Progenitor cell of endocrine pancreas (in vitro differentiated cells): ENCODE data around the gene SLC47A2. TPM values are rescaled to one million over a fixed set of nuclear protein-coding genes. Genes with fewer than 3 reads are reported as not detected.

Experiments
- DNase-seq: peaks from one replicate; pipeline ENCODE4 v3.0.0; 2021; ENCODE audit warnings: low spot score; ENCODE audit not compliant: unreplicated experiment
- H3K27ac Mint-ChIP-seq: 2 replicates; pipeline ENCODE4 v1.8.0; 2021; ENCODE audit warnings: mild to moderate bottlenecking, moderate library complexity, mixed read lengths
- H3K27me3 Mint-ChIP-seq: 2 replicates; pipeline ENCODE4 v1.8.0; 2021; ENCODE audit warnings: mixed read lengths
- H3K36me3 Mint-ChIP-seq: 2 replicates; pipeline ENCODE4 v1.8.0; 2022; ENCODE audit warnings: mixed read lengths; ENCODE audit not compliant: insufficient read depth
- H3K4me1 Mint-ChIP-seq: 2 replicates; pipeline ENCODE4 v1.8.0; 2021; ENCODE audit warnings: low read depth, mixed read lengths
- H3K4me3 Mint-ChIP-seq: 2 replicates; pipeline ENCODE4 v1.8.0; 2021; ENCODE audit warnings: low read depth, mild to moderate bottlenecking, moderate library complexity, mixed read lengths
- H3K9me3 Mint-ChIP-seq: 2 replicates; pipeline ENCODE4 v1.8.0; 2021; ENCODE audit warnings: low read depth, mixed read lengths
- total RNA-seq: library from RNA; stranded (reverse); gene quantifications from 2 replicates; pipeline ENCODE4 v1.2.1, GENCODE V29; 2021
- TF ChIP-seq, protein P1 (sequence below): fragments of 200-600 bp; sonication (generic); IDR thresholded peaks from one replicate; pipeline ENCODE4 v1.5.0; 2021; ENCODE audit warnings: antibody characterized with exemption, mild to moderate bottlenecking; ENCODE audit not compliant: unreplicated experiment

SLC47A2 gene
- total RNA-seq, 1 donor from 2014 or later = not detected

DNA sequence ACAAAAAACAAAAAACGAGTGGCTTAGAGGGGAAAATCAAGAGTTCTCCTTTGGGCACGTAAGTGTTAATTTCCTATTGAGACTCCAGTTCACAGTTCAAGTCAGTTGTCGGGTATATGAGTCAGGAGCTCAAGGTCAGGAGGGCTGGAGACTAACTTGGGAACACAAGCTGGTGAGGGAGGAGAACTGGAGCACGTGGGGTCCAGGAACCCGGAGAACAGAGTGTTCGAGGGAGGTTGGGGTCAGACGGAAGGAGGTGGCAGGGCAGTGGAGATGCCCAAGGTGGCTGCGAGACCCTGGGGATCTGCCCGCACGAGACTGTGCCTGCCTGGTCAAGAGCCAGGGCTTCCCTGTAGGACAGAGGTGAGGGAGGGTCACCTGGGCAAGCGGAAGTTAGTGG, 19.7 kb upstream of the SLC47A2 start:
- H3K36me3 Mint-ChIP-seq = no peaks in the 10 kb centered on the region
- peaks cover 16% of the 10 kb centered on the region for H3K27me3 Mint-ChIP-seq
- no peak for DNase-seq
- H3K4me3 Mint-ChIP-seq = no peak overlapping the region
- no peaks in the 10 kb centered on the region for H3K9me3 Mint-ChIP-seq
- peaks cover 6% of the 10 kb centered on the region for H3K4me1 Mint-ChIP-seq
- TF ChIP-seq, protein P1, sequence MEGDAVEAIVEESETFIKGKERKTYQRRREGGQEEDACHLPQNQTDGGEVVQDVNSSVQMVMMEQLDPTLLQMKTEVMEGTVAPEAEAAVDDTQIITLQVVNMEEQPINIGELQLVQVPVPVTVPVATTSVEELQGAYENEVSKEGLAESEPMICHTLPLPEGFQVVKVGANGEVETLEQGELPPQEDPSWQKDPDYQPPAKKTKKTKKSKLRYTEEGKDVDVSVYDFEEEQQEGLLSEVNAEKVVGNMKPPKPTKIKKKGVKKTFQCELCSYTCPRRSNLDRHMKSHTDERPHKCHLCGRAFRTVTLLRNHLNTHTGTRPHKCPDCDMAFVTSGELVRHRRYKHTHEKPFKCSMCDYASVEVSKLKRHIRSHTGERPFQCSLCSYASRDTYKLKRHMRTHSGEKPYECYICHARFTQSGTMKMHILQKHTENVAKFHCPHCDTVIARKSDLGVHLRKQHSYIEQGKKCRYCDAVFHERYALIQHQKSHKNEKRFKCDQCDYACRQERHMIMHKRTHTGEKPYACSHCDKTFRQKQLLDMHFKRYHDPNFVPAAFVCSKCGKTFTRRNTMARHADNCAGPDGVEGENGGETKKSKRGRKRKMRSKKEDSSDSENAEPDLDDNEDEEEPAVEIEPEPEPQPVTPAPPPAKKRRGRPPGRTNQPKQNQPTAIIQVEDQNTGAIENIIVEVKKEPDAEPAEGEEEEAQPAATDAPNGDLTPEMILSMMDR = no peak
- no peak overlapping the region for H3K27ac Mint-ChIP-seq

DNA sequence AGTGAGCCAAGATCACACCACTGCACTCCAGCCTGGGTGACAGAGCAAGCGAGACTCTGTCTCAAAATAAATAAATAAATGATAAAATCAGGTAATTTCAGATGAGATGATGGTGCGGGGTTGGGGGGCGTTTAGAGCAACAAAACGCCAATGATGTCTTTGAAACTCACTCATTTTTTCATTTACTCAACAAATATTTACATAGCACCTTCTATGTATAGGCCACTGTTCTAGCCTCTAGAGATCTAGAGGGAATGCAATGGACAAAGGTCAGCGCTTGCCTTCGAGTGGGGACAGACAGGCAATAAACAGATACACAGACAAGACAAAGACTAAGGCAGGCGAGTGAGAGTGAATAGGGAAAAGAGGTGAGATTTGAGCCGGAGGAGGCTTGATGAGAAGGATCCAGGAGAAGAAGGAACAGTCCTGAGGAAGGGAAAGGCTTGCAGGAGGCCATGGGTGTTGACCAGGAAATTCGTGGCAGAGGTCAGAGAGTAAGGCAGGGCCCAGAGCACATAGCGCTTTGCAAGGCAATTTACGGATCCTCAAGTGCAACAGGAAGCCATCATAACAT, 17.7 kb upstream of the SLC47A2 start:
- H3K36me3 Mint-ChIP-seq = no peaks in the 10 kb centered on the region

DNA sequence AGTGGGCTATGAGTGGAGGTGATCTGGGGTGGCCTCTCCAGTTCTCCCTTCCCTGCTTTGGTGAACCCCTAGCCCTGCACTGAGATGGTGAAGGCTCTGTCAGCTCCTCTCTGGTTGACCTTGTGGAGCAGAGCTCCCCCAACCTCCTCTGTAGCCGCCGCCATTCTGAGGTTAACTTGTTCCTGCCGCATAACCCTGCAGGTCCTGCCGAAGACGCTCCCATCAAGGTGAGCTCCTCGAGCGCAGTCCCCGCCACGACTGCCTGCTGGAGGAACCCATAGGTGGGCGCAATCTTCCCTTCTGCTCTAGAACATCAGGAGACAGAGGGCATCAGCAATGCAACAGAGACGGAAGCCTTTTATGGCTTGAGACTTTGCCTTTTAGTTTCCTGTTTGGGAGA, 15.2 kb upstream of the SLC47A2 start:
- Mint-ChIP-seq H3K9me3 (no peaks in the 10 kb centered on the region), H3K27me3 (peaks cover 23% of the 10 kb centered on the region), H3K4me1 (peaks cover 6% of the 10 kb centered on the region), H3K4me3 (no peak overlapping the region), H3K36me3 (no peaks in the 10 kb centered on the region), H3K27ac (no peak overlapping the region)
- TF ChIP-seq, protein P1 = no peak
- DNase-seq = no peak

More for the DNA sequence above, 17.7 kb upstream of the SLC47A2 start:
- peaks cover 6% of the 10 kb centered on the region for H3K4me1 Mint-ChIP-seq
- TF ChIP-seq, protein P1 = no peak
- no peak for DNase-seq
- peaks cover 23% of the 10 kb centered on the region for H3K27me3 Mint-ChIP-seq
- H3K27ac Mint-ChIP-seq = peak overlapping the region; percentile 18
- H3K9me3 Mint-ChIP-seq = no peaks in the 10 kb centered on the region
- H3K4me3 Mint-ChIP-seq = no peak overlapping the region

DNA sequence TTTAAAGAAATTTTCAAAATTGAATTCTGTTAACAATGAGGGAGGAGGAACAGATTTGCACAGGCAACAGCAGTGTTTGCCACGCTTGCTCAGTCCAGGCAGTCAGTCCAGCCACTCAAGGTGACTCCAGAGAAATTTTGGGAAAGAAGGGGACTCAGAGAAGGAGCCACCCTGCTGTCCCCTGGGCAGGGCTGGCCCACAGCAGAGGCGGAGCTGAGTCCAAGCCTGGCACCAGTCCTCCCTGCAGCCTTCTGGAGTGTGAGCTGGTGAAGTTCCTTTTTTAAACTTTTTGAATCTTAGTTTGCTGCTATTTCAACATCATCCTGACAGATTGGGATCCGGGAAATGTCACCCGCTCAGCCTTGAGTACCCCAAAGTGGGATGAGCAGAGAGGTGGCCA, 14.5 kb upstream of the SLC47A2 start:
- DNase-seq = no peak
- Mint-ChIP-seq H3K4me3 (no peak overlapping the region), H3K9me3 (no peaks in the 10 kb centered on the region), H3K27me3 (peaks cover 19% of the 10 kb centered on the region), H3K27ac (no peak overlapping the region), H3K4me1 (peaks cover 6% of the 10 kb centered on the region), H3K36me3 (no peaks in the 10 kb centered on the region)
- TF ChIP-seq, protein P1 = no peak

DNA sequence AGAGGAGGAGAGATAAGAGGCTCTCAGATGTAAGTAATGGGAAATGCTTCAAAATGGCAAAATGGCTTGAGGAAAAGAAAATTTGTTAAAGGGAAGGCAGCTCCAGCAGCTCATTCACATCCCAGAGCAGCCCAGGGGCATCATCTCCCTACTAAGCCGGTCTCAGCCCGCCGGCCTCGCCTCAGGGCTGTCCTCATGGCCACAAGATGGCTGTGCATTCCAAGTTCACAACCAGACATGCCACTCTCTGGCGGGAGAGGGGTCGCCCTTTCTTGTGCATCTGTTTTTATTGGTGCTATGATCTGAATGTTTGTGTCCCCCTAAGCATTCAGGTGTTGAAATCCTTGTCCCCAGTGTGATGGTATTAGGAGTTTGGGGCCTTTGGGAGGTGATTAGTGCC, 13.5 kb upstream of the SLC47A2 start:
- TF ChIP-seq, protein P1 = no peak
- H3K36me3 Mint-ChIP-seq = no peaks in the 10 kb centered on the region
- DNase-seq = no peak
- no peak overlapping the region for H3K4me3 Mint-ChIP-seq
- no peak overlapping the region for H3K27ac Mint-ChIP-seq
- H3K27me3 Mint-ChIP-seq = peaks cover 20% of the 10 kb centered on the region
- no peaks in the 10 kb centered on the region for H3K9me3 Mint-ChIP-seq
- peaks cover 6% of the 10 kb centered on the region for H3K4me1 Mint-ChIP-seq
